Breast epithelium (tissue), 4 donors: ENCODE results near the gene SWAP70. TPM values are rescaled to one million over a fixed set of nuclear protein-coding genes. Genes with fewer than 3 reads are reported as not detected.
A peak's percentile ranks its signal among the peaks of the same experiment; 100 is the strongest.
"Not testable (repeated sequence)": the region's sequence is repeated elsewhere in the genome, so short reads cannot be mapped to it uniquely, and the experiment has no call there.

Experiments used
- DNase-seq, 2 donors: peaks; one replicate each; pipeline ENCODE4 v3.0.0-alpha.2; 2019; ENCODE audit warnings: low spot score in 2 of 2
- H3K27ac ChIP-seq, 2 donors: fragments of 200-600 bp; sonication (generic) in 1 of 2; one replicate each; pipeline ENCODE4 v1.5.1; 2016 to 2019; ENCODE audit warnings: mild to moderate bottlenecking in 1 of 2
- H3K27me3 ChIP-seq, 2 donors: fragments of 200-600 bp; sonication (generic) in 1 of 2; one replicate each; pipeline versions ENCODE4 v1.5.1 to v1.6.0; 2017 to 2019; ENCODE audit warnings: control low read depth in 1 of 2, mild to moderate bottlenecking in 1 of 2
- H3K36me3 ChIP-seq: fragments of 200-600 bp; one replicate; pipeline ENCODE4 v1.5.1; 2019
- H3K4me1 ChIP-seq, 2 donors: fragments of 200-600 bp; sonication (generic); one replicate each; pipeline ENCODE4 v1.5.1; 2016 to 2019; ENCODE audit warnings: control low read depth in 1 of 2
- H3K4me3 ChIP-seq, 3 donors: fragments of 200-600 bp; sonication (generic); 1 replicate in 2 of 3; 2 replicates in 1 of 3; pipeline ENCODE4 v1.5.1; 2016 to 2019; ENCODE audit warnings: mild to moderate bottlenecking in 3 of 3, moderate library complexity in 2 of 3
- H3K9me3 ChIP-seq, 2 donors: fragments of 200-600 bp; sonication (generic) in 1 of 2; one replicate each; pipeline ENCODE4 v1.5.1; 2016 to 2019; ENCODE audit warnings: control low read depth in 1 of 2
- CTCF ChIP-seq, 3 donors: fragments of 450-650 bp; IDR thresholded peaks; one replicate each; pipeline ENCODE4 v1.5.1; 2016 to 2017; ENCODE audit warnings: antibody characterized with exemption in 3 of 3, mild to moderate bottlenecking in 3 of 3, moderate library complexity in 3 of 3
- POLR2A ChIP-seq: fragments of 450-650 bp; IDR thresholded peaks from one replicate; pipeline ENCODE4 v1.6.1; 2016; ENCODE audit warnings: antibody characterized with exemption, mild to moderate bottlenecking, moderate library complexity
- POLR2AphosphoS5 ChIP-seq, 3 donors: sonication (generic); formaldehyde crosslinking; IDR thresholded peaks; one replicate each; pipeline ENCODE4 v1.6.1; 2017; ENCODE audit warnings: antibody characterized with exemption in 3 of 3
- intact Hi-C: fragments of 100-400 bp; cut with DNase I; formaldehyde crosslinking; loops from one replicate; pipeline ENCODE4 v1.15.1; 2023; ENCODE audit warnings: low total_unique reads
- total RNA-seq, 3 donors: library from RNA; depleted of rRNA; stranded (reverse); fragments of >200 nt; gene quantifications; one replicate each; pipeline ENCODE4 v1.1.0, GENCODE V29; 2016

Gene SWAP70
- total RNA-seq, 3 donors from 2014 or later, result 36.8 to 64.5 (median 60.6) TPM

- Histone ChIP-seq H3K9me3 (no peaks in the 10 kb centered on the region), H3K36me3 (no peaks in the 10 kb centered on the region), H3K4me3 (no peak overlapping the region), H3K27me3 (no peaks in the 10 kb centered on the region), H3K27ac (peak overlapping the region; percentile 74 to 91), H3K4me1 (peaks cover 0 to 19% of the 10 kb centered on the region in 2 donors)
- intact Hi-C loops, result no loop called here
- TF ChIP-seq CTCF (IDR thresholded peaks at IDR 0.05), result no peak
- TF ChIP-seq POLR2AphosphoS5 (IDR thresholded peaks at IDR 0.05), result no peak
- no peak for TF ChIP-seq POLR2A
- DNase-seq, result peak in 1 of 2 donors; percentile 53
These were observed 36.4 kb downstream of the SWAP70 start for GRCh38 chr11:9700105-9700801.

DNA sequence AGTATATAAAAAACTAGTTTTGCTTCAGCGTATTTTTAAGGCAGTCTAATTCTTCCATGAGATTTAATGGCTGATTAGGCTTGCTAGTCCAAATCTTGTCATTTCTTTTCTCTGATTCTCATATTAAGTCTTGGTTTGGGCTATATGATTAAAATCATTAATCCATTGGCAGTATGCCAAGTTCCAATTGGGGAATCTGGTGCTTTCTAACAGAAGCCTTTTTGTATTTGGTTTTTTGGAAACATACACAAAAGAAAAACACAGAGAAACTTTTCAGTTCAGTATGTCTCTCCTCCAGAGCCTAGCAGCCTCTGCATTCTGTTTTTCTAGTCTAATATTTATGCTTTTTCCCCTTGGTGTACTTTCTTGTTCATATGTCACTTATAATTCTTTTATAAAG lies 37.9 kb downstream of the SWAP70 start:
- Histone ChIP-seq H3K9me3 (no peaks in the 10 kb centered on the region), H3K27me3 (no peaks in the 10 kb centered on the region), H3K4me3 (no peak overlapping the region), H3K4me1 (peaks cover 0 to 19% of the 10 kb centered on the region in 2 donors), H3K36me3 (no peaks in the 10 kb centered on the region), H3K27ac (peak overlapping the region; percentile 64 to 91)
- DNase-seq, result no peak
- TF ChIP-seq POLR2A (no peak), POLR2AphosphoS5 (IDR thresholded peaks at IDR 0.05) (no peak), CTCF (IDR thresholded peaks at IDR 0.05) (no peak)
- intact Hi-C loops, result no loop called here

DNA sequence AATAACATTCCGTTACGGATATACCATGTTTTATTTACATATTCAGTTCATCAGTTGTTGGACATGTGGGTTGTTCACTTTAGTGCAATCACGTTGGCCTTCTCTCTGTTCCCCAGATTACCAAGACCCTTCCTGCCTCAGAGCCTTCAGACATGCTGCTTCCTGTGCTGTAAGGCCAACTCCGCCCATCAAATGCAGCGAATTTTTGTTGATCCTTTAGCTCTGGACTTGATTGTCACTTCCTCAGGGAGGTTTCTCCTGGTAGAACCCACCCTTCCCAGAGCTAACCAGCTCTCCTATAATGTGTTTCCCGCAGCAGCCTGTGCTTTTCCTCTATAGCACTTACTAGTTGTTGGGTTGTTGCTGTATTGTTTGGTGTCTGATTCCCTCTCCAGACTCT lies 39.4 kb downstream of the SWAP70 start:
- H3K27ac ChIP-seq, result peak overlapping the region; percentile 74 to 91
- H3K9me3 ChIP-seq, result no peaks in the 10 kb centered on the region
- no peaks in the 10 kb centered on the region for H3K36me3 ChIP-seq
- peaks cover 0 to 19% of the 10 kb centered on the region in 2 donors for H3K4me1 ChIP-seq
- H3K4me3 ChIP-seq, result no peak overlapping the region
- H3K27me3 ChIP-seq, result no peaks in the 10 kb centered on the region
- DNase-seq, result no peak
- TF ChIP-seq POLR2A (no peak), CTCF (IDR thresholded peaks at IDR 0.05) (no peak), POLR2AphosphoS5 (IDR thresholded peaks at IDR 0.05) (no peak)
- intact Hi-C loops, result no loop called here

DNA sequence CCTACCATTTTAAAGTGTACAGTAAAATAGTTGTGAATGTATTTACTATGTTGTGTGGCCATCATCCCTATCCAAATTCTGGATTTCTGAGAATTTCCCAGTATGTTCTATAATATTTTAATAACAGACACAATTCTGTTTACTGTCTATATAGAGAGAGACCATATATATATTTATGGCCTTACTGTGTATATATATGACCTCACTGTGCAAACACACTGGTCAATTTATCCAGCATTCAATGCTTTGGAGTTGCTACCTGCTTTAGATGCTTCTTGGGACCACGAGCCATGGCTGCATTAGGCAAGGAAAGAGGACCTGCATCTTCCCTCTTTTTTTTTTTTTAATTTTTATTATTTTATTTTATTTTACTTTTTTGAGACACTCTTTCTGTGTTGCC lies 40.2 kb downstream of the SWAP70 start:
- TF ChIP-seq POLR2A, result no peak
- TF ChIP-seq CTCF (IDR thresholded peaks at IDR 0.05), result no peak
- TF ChIP-seq POLR2AphosphoS5 (IDR thresholded peaks at IDR 0.05), result no peak
- Histone ChIP-seq H3K36me3 (no peaks in the 10 kb centered on the region), H3K27ac (peak overlapping the region; percentile 4 to 91), H3K4me3 (no peak overlapping the region), H3K9me3 (no peaks in the 10 kb centered on the region), H3K27me3 (no peaks in the 10 kb centered on the region), H3K4me1 (peaks cover 0 to 19% of the 10 kb centered on the region in 2 donors)
- no peak for DNase-seq
- intact Hi-C loops, result no loop called here

GRCh38 chr11:9704620-9705019 lies 40.7 kb downstream of the SWAP70 start:
- Histone ChIP-seq H3K36me3 (no peaks in the 10 kb centered on the region), H3K9me3 (no peaks in the 10 kb centered on the region), H3K27ac (peak overlapping the region in 1 of 2 donors; percentile 29), H3K4me1 (peaks cover 0 to 19% of the 10 kb centered on the region in 2 donors), H3K4me3 (no peak overlapping the region), H3K27me3 (no peaks in the 10 kb centered on the region)
- intact Hi-C loops, result no loop called here
- TF ChIP-seq POLR2A (no peak), CTCF (IDR thresholded peaks at IDR 0.05) (no peak)
- no peak for DNase-seq

DNA sequence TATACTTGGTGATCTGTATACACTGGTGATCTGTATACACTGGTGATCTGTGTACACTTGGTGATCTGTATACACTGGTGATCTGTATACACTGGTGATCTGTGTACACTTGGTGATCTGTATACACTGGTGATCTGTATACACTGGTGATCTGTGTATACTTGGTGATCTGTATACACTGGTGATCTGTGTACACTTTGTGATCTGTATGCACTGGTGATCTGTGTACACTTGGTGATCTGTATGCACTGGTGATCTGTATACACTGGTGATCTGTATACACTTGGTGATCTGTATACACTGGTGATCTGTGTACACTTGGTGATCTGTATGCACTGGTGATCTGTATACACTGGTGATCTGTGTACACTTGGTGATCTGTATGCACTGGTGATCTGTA lies 41.5 kb downstream of the SWAP70 start:
- H3K9me3 ChIP-seq, H3K27me3 ChIP-seq, intact Hi-C loops, H3K4me3 ChIP-seq, DNase-seq, H3K36me3 ChIP-seq: not testable (repeated sequence)
- peaks cover 0 to 18% of the 10 kb centered on the region in 2 donors for H3K4me1 ChIP-seq
- H3K27ac ChIP-seq, result peak overlapping the region in 1 of 2 donors; percentile 29
